DOHH2 (cell line): ENCODE results near the gene NFATC2IP.

Source experiments
- H3F3A ChIP-seq: fragments of 200-600 bp; sonication (generic), shearing (Covaris generic); 2 replicates; pipeline ENCODE4 v1.6.0; 2016; ENCODE audit warnings: antibody characterized with exemption, mild to moderate bottlenecking; ENCODE audit not compliant: control insufficient read depth, insufficient read depth
- H3K27ac ChIP-seq: fragments of 200-600 bp; sonication (generic); 2 replicates; pipeline ENCODE4 v1.5.1; 2014; ENCODE audit warnings: low read depth, mild to moderate bottlenecking, low read length, moderate library complexity
- H3K27me3 ChIP-seq: fragments of 200-600 bp; sonication (generic); 2 replicates; pipeline ENCODE4 v1.6.1; 2014; ENCODE audit warnings: mild to moderate bottlenecking, low read length, mixed read lengths; ENCODE audit not compliant: control insufficient read depth
- H3K36me3 ChIP-seq: fragments of 200-600 bp; sonication (generic); 2 replicates; pipeline ENCODE4 v1.6.1; 2014; ENCODE audit warnings: mild to moderate bottlenecking, low read length, moderate library complexity, mixed read lengths; ENCODE audit not compliant: control insufficient read depth
- H3K4me1 ChIP-seq: fragments of 200-600 bp; sonication (generic); 2 replicates; pipeline ENCODE4 v1.6.1; 2014; ENCODE audit warnings: mild to moderate bottlenecking, low read length, mixed read lengths; ENCODE audit not compliant: control insufficient read depth
- H3K4me2 ChIP-seq: fragments of 200-600 bp; sonication (generic); 2 replicates; pipeline ENCODE4 v1.6.0; 2014; ENCODE audit warnings: mild to moderate bottlenecking, low read length, moderate library complexity
- H3K4me3 ChIP-seq: fragments of 200-600 bp; sonication (generic); 2 replicates; pipeline ENCODE4 v1.5.1; 2014; ENCODE audit warnings: mild to moderate bottlenecking, low read length, mixed read lengths
- H3K79me2 ChIP-seq: fragments of 200-600 bp; sonication (generic); 2 replicates; pipeline ENCODE4 v1.6.1; 2014; ENCODE audit warnings: mild to moderate bottlenecking, low read length, mixed read lengths; ENCODE audit not compliant: control insufficient read depth
- H3K9me2 ChIP-seq: fragments of 200-600 bp; sonication (generic); replicated peaks from 2 replicates; pipeline ENCODE4 v1.6.1; 2014; ENCODE audit warnings: mild to moderate bottlenecking, low read length, mixed read lengths; ENCODE audit not compliant: control insufficient read depth
- H3K9me3 ChIP-seq: fragments of 200-600 bp; sonication (generic); 2 replicates; pipeline ENCODE4 v1.6.1; 2014; ENCODE audit warnings: antibody characterized with exemption, low read length, mixed read lengths; ENCODE audit not compliant: control insufficient read depth, insufficient read depth
- H4K20me1 ChIP-seq: fragments of 200-600 bp; sonication (generic); 2 replicates; pipeline ENCODE4 v1.6.0; 2014; ENCODE audit warnings: low read depth, mild to moderate bottlenecking, antibody characterized with exemption, low read length, moderate library complexity; ENCODE audit not compliant: control insufficient read depth, insufficient read depth
- CTCF ChIP-seq: fragments of 200-600 bp; sonication (generic); IDR thresholded peaks from one replicate; pipeline ENCODE4 v1.5.1; 2014; ENCODE audit warnings: antibody characterized with exemption, mild to moderate bottlenecking, low read depth, low read length; ENCODE audit not compliant: poor library complexity, severe bottlenecking
- EZH2phosphoT487 ChIP-seq: fragments of 200-600 bp; sonication (generic); IDR thresholded peaks from 2 replicates; pipeline ENCODE4 v1.6.1; 2017; ENCODE audit warnings: borderline replicate concordance, mild to moderate bottlenecking, antibody characterized with exemption, low read length, moderate library complexity, mixed read lengths

NFATC2IP gene

DNA sequence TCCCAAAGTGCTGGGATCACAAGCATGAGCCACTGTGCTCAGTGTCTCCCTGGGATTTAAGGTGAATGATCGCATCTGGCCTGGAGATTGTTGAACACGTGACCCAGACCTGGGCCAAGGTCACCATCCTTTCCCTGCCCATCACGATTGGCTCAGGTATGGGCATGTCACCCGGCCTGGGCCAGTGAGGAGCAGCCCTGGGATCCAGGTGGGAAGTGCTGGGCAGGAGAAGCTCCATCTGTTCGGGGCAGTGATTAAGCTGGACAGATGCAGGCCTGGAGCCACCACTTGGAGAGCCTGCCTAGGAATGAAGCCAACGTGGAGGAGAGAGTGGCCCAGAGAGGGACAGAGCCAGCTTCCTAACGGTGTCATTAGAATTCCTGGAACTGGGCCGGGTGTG, 41.0 kb downstream of the NFATC2IP start:
- Histone ChIP-seq H3K4me2 (no peak overlapping the region), H3K4me1 (no peaks in the 10 kb centered on the region), H3K36me3 (no peaks in the 10 kb centered on the region), H3K27me3 (no peaks in the 10 kb centered on the region), H3K9me2 (no peaks in the 10 kb centered on the region), H3K27ac (no peak overlapping the region), H3K79me2 (no peaks in the 10 kb centered on the region), H3K9me3 (no peaks in the 10 kb centered on the region), H3F3A (no peaks in the 10 kb centered on the region), H3K4me3 (no peak overlapping the region), H4K20me1 (no peaks in the 10 kb centered on the region)
- no peak for TF ChIP-seq CTCF
- TF ChIP-seq EZH2phosphoT487, result no peak

DNA sequence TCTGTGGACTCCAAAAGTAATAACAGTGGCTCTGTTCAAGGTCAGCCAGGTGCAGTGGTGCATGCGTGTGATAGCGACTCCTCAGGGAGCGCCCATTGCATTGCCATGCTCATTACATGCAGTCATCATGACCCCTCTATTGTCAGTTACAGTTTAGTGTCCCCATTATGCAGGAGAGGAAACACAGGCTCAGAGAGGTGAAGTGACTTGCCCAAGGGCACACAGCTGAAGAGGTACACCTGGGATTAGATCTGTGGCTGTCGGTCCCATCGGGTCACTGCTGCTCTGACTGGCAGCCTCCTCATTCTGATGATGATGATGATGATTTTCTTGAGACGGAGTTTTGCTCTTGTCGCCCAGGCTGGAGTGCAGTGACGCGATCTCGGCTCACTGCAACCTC, 41.8 kb downstream of the NFATC2IP start:
- Histone ChIP-seq H4K20me1 (no peaks in the 10 kb centered on the region), H3K9me3 (no peaks in the 10 kb centered on the region), H3K27me3 (no peaks in the 10 kb centered on the region), H3K4me3 (no peak overlapping the region), H3K4me2 (no peak overlapping the region), H3F3A (no peaks in the 10 kb centered on the region), H3K27ac (no peak overlapping the region), H3K9me2 (no peaks in the 10 kb centered on the region), H3K36me3 (no peaks in the 10 kb centered on the region), H3K4me1 (no peaks in the 10 kb centered on the region), H3K79me2 (no peaks in the 10 kb centered on the region)
- no peak for TF ChIP-seq EZH2phosphoT487

DNA sequence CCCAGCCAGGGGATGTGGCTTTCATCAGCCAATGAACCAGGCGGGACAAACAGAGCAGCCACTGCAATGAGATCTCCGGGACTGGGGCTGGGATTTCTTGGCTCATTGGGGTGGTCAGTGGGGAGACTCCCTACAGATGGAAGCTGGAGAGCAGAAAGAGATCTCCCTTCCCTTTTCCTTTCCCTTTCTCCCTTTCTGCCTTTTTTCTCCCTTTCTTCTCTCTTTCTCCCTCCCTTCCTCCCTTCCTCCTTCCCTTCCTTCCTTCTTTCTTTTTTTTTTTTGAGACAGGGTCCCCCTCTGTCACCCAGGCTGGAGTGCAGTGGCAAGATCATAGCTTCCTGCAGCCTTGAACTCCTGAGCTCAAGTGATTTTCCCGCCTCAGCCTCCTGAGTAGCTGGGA, 48.1 kb downstream of the NFATC2IP start:
- no peaks in the 10 kb centered on the region for H3K79me2 ChIP-seq
- no peaks in the 10 kb centered on the region; the same call in 1 of the 2 replicates for H3K27me3 ChIP-seq
- peaks cover 5% of the 10 kb centered on the region; the same call in 1 of the 2 replicates for H3K4me1 ChIP-seq
- H3K9me2 ChIP-seq, result no peaks in the 10 kb centered on the region
- no peaks in the 10 kb centered on the region for H3K9me3 ChIP-seq
- H3K4me3 ChIP-seq, result no peak overlapping the region
- TF ChIP-seq EZH2phosphoT487 (no peak), CTCF (no peak)
- no peak overlapping the region for H3K27ac ChIP-seq
- no peaks in the 10 kb centered on the region for H3F3A ChIP-seq
- no peak overlapping the region for H3K4me2 ChIP-seq
- H4K20me1 ChIP-seq, result no peaks in the 10 kb centered on the region
- H3K36me3 ChIP-seq, result no peaks in the 10 kb centered on the region

DNA sequence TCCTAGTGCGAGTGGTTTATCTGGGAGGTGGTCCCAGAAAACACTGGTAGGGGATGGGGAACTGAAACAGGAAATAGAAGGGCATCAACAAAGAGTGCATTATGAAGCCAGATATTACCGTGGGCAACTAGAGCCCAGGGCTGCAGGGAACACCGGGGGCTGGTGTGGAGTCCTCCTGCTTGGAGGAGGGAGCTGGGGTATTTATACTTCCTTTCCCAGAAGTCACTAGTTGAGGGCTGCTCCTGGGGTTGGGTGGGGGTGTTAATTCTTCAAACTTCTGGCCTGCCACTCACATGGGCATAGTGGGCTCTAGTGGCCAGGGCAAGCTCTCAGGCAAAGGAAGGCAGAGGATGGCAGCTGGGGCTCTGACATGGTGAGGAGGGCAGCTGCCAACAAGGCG, 48.8 kb downstream of the NFATC2IP start:
- Histone ChIP-seq H3K4me1 (peaks cover 5% of the 10 kb centered on the region; the same call in 1 of the 2 replicates), H3K79me2 (no peaks in the 10 kb centered on the region), H3K4me2 (no peak overlapping the region), H3K27ac (no peak overlapping the region), H3K27me3 (no peaks in the 10 kb centered on the region; the same call in 1 of the 2 replicates), H4K20me1 (no peaks in the 10 kb centered on the region), H3K9me3 (no peaks in the 10 kb centered on the region), H3K4me3 (no peak overlapping the region), H3F3A (no peaks in the 10 kb centered on the region), H3K9me2 (no peaks in the 10 kb centered on the region), H3K36me3 (no peaks in the 10 kb centered on the region)
- TF ChIP-seq EZH2phosphoT487 (no peak), CTCF (no peak)
